ENCODE measurements around the gene WDR62.

WDR62 gene

GRCh38 chr19:36103842-36104552, 49.3 kb downstream of the WDR62 start:
- no peak overlapping the region for H3K4me3 ChIP-seq (ENCODE audit: low read depth, low read length)
- H3K27ac ChIP-seq (ENCODE audit: extremely low read depth, low read depth, low read length): peak overlapping the region; percentile 7; the same call in 1 of the 2 replicates
- no peaks in the 10 kb centered on the region for H3K4me1 ChIP-seq (ENCODE audit: control insufficient read depth, insufficient read depth, low read length)
- H3K9me3 ChIP-seq (ENCODE audit: control insufficient read depth, insufficient read depth, low read depth, low read length): no peaks in the 10 kb centered on the region
- ChIA-PET CTCF (interaction anchor here (0.7 to 1.9 kb wide), 3 partner anchors 24 to 50 kb away, joined by 3 to 9 read pairs (median 3); partner anchors contain the start of gene THAP8), POLR2A (interaction anchor here (1.0 to 3.5 kb wide), 4 partner anchors 9 to 89 kb away, joined by 3 to 33 read pairs (median 6); partner anchors contain the start of genes ALKBH6, POLR2I, TBCB and THAP8)
- peaks cover 77 to 78% of the 10 kb centered on the region in 2 experiments for H3K36me3 ChIP-seq (ENCODE audit: control insufficient read depth in 2 of 2, insufficient read depth in 1 of 2, low read length in 2 of 2)
- no peak for TF ChIP-seq IKZF3 (tag by site-specific recombination; IDR thresholded peaks at IDR 0.05)
- no peak for TF ChIP-seq ZNF19 (tag by site-specific recombination; IDR thresholded peaks at IDR 0.05; ENCODE audit: low read depth)
- TF ChIP-seq ZNF239 (tag by site-specific recombination; IDR thresholded peaks at IDR 0.05): no peak
- no peak for TF ChIP-seq ZNF280D (tag by site-specific recombination; IDR thresholded peaks at IDR 0.05)
- TF ChIP-seq KLF17 (tag by site-specific recombination; IDR thresholded peaks at IDR 0.05): peak; percentile 70; the same call in 1 of the 2 replicates
- TF ChIP-seq WT1 (tag by site-specific recombination; IDR thresholded peaks at IDR 0.05): peak; percentile 66
- TF ChIP-seq ZNF776 (tag by site-specific recombination; IDR thresholded peaks at IDR 0.05; ENCODE audit: borderline replicate concordance): no peak
- no peak for TF ChIP-seq ZNF704 (tag by site-specific recombination; IDR thresholded peaks at IDR 0.05)
- TF ChIP-seq YY1 (tag by site-specific recombination; IDR thresholded peaks at IDR 0.05): no peak
- TF ChIP-seq SCRT2 (tag by site-specific recombination; IDR thresholded peaks at IDR 0.05): peak; percentile 52; the same call in 1 of the 2 replicates
- TF ChIP-seq EGR2 (tag by site-specific recombination; IDR thresholded peaks at IDR 0.05; ENCODE audit: low read depth): peak; percentile 32; the same call in 1 of the 2 replicates
- TF ChIP-seq ZNF624 (tag by site-specific recombination; IDR thresholded peaks at IDR 0.05): no peak
- TF ChIP-seq ZNF610 (tag by site-specific recombination; IDR thresholded peaks at IDR 0.05; ENCODE audit: borderline replicate concordance): no peak
- TF ChIP-seq KLF1 (tag by site-specific recombination; IDR thresholded peaks at IDR 0.05): peak; percentile 76
- TF ChIP-seq ZNF324 (tag by site-specific recombination; IDR thresholded peaks at IDR 0.05): no peak
- TF ChIP-seq GLIS1 (tag by site-specific recombination; IDR thresholded peaks at IDR 0.05): no peak
- TF ChIP-seq SCRT1 (tag by site-specific recombination; IDR thresholded peaks at IDR 0.05; ENCODE audit: borderline replicate concordance): no peak
- no peak for TF ChIP-seq BCL11B (tag by site-specific recombination; IDR thresholded peaks at IDR 0.05; ENCODE audit: low read depth)
- no peak for TF ChIP-seq ZFHX2 (tag by site-specific recombination; conservative IDR thresholded peaks at IDR 0.05)
- no peak for TF ChIP-seq ZNF302 (tag by site-specific recombination; IDR thresholded peaks at IDR 0.05; ENCODE audit: low read depth)
- TF ChIP-seq ZNF211 (tag by site-specific recombination; IDR thresholded peaks at IDR 0.05; ENCODE audit: low read depth): no peak
- no peak for TF ChIP-seq ZNF37A (tag by site-specific recombination; IDR thresholded peaks at IDR 0.05)
- no peak for TF ChIP-seq ZNF433 (tag by site-specific recombination; IDR thresholded peaks at IDR 0.05; ENCODE audit: low read depth)
- TF ChIP-seq ZNF529 (tag by site-specific recombination; IDR thresholded peaks at IDR 0.05; ENCODE audit: insufficient replicate concordance): no peak
- no peak for TF ChIP-seq ZNF548 (tag by site-specific recombination; IDR thresholded peaks at IDR 0.05)
- peak; percentile 62 for TF ChIP-seq ZNF600 (tag by site-specific recombination; IDR thresholded peaks at IDR 0.05)
- no peak for TF ChIP-seq ZNF16 (tag by site-specific recombination; IDR thresholded peaks at IDR 0.05; ENCODE audit: low read depth)
- TF ChIP-seq ZNF24 (tag by site-specific recombination; IDR thresholded peaks at IDR 0.05): 0 out of 2 replicates have a peak, but pooled peaks have one; percentile 25
- TF ChIP-seq OVOL3 (tag by site-specific recombination; IDR thresholded peaks at IDR 0.05): no peak
- no peak for TF ChIP-seq ZNF426 (tag by site-specific recombination; IDR thresholded peaks at IDR 0.05)
- TF ChIP-seq ZNF23 (tag by site-specific recombination; IDR thresholded peaks at IDR 0.05; ENCODE audit: borderline replicate concordance): no peak
- no peak for TF ChIP-seq ZNF114 (tag by site-specific recombination; IDR thresholded peaks at IDR 0.05)
- TF ChIP-seq ZNF530 (tag by site-specific recombination; IDR thresholded peaks at IDR 0.05; ENCODE audit: low read depth): no peak
- TF ChIP-seq SP7 (tag by site-specific recombination; IDR thresholded peaks at IDR 0.05): no peak
- TF ChIP-seq ZNF354C (tag by site-specific recombination; IDR thresholded peaks at IDR 0.05; ENCODE audit: borderline replicate concordance, low read depth): no peak
- TF ChIP-seq ZNF112 (tag by site-specific recombination; IDR thresholded peaks at IDR 0.05): no peak

Measured in HEK293 (cell line).